GM21447 (cell line): ENCODE measurements around the gene OR2T8.

ENCODE experiments used
- ATAC-seq: cut with Tn5 transposase; IDR thresholded peaks from one replicate; pipeline ENCODE4 v1.9.1; 2021; ENCODE audit not compliant: unreplicated experiment

Gene OR2T8

GRCh38 chr1:247961791-247962190 is 41.7 kb downstream of the OR2T8 start:
- no peak for ATAC-seq

GRCh38 chr1:247962911-247963588 is 43.0 kb downstream of the OR2T8 start:
- no peak for ATAC-seq

GRCh38 chr1:247964933-247965332 is 44.9 kb downstream of the OR2T8 start, which contains the start of gene OR2AK2:
Gene OR2AK2, plus strand, starts transcription at chr1:247965233. Its CDS starts 144 bp downstream, at chr1:247965377.
- ATAC-seq, result no peak

- peak; percentile 75 for ATAC-seq
These were observed 46.6 kb downstream of the OR2T8 start for GRCh38 chr1:247966532-247967204.
